ENCODE data around the gene RNF220. TPM values are rescaled to one million over a fixed set of nuclear protein-coding genes. Genes with fewer than 3 reads are reported as not detected.
"Not testable (repeated sequence)": the region's sequence is repeated elsewhere in the genome, so short reads cannot be mapped to it uniquely, and the experiment has no call there.

Gene RNF220
- total RNA-seq, 4 donors from 2014 or later: 22.0 to 94.3 (median 49.4) TPM

DNA sequence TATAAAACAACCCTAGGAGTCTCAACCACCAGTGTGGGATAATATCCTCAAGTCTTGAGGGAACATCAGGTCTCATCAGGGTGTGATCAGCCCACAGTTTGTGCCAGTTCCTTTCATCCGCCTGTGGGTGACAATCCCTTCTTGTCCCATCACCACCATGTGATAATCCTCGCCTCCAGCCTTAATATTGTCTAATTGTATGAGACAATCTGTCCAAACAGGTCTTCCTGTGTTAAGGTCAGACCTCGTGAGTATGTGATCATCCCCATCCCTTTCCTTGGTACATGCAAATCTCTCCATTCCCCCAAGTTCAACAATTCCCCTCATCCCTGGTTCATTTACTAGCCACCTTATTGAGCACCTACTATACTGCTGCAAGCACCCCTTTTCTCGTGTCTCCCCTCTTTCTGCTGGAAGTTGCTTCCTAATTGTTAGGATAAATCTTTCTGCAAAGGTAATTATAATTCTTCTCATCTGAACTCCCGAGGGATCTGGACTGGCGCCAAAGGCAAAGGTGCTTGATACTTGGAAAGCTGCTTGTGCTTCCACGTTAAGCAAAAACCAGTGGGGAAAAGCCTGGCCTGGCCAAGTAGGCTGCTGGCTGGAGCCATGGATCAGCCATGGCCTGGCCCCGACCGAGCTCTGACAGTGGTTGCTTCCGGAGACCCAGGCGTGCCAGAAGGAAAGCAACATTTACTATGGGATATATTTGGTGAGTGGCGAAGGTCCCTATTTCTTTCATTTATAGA, 92.5 kb downstream of the RNF220 start:
- no peaks in the 10 kb centered on the region for H3K4me1 ChIP-seq
- no peaks in the 10 kb centered on the region for H3K9me3 ChIP-seq
- no peak for DNase-seq
- intact Hi-C loops (cut with DNase I; ENCODE audit: low total_unique reads): no loop called here
- no peaks in the 10 kb centered on the region for H3K27me3 ChIP-seq
- H3K27ac ChIP-seq: no peak overlapping the region
- no peak overlapping the region for H3K4me3 ChIP-seq
- H3K36me3 ChIP-seq: no peaks in the 10 kb centered on the region
- TF ChIP-seq CTCF (IDR thresholded peaks at IDR 0.05) (no peak), POLR2A (IDR thresholded peaks at IDR 0.05) (no peak)

DNA sequence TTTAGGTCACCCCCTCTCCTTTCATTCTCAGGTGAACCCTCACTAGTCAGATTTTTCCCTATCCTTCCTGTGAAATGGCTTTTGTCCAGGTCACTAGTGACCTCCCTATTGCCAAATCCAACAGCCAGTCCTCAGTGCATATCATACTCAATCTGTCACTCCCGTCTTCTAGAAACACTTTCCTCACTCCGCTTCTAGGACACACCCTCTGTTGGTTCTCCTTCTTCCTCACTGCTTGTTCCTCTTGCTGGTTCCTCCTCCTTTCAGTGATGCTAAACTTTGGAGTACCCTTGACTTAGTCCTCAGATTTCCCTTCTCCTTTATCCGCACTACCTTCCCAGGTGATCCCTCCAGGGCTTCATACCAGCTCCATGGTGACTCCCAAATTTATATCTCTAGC, 94.3 kb downstream of the RNF220 start:
- intact Hi-C loops (cut with DNase I; ENCODE audit: low total_unique reads): no loop called here
- no peaks in the 10 kb centered on the region for H3K9me3 ChIP-seq
- H3K4me1 ChIP-seq: no peaks in the 10 kb centered on the region
- no peaks in the 10 kb centered on the region for H3K27me3 ChIP-seq
- TF ChIP-seq CTCF (IDR thresholded peaks at IDR 0.05): no peak
- no peak for TF ChIP-seq POLR2A (IDR thresholded peaks at IDR 0.05)
- H3K4me3 ChIP-seq: no peak overlapping the region
- no peaks in the 10 kb centered on the region for H3K36me3 ChIP-seq
- DNase-seq: no peak
- no peak overlapping the region for H3K27ac ChIP-seq

- Histone ChIP-seq H3K27ac (no peak overlapping the region), H3K4me3 (no peak overlapping the region), H3K36me3 (no peaks in the 10 kb centered on the region), H3K27me3 (no peaks in the 10 kb centered on the region), H3K9me3 (no peaks in the 10 kb centered on the region), H3K4me1 (no peaks in the 10 kb centered on the region)
- peak; percentile 36 to 53 (median 42) for TF ChIP-seq CTCF (IDR thresholded peaks at IDR 0.05)
- TF ChIP-seq POLR2A (IDR thresholded peaks at IDR 0.05): no peak
- intact Hi-C loops (cut with DNase I; ENCODE audit: low total_unique reads): no loop called here
- no peak for DNase-seq
These were observed 95.4 kb downstream of the RNF220 start for GRCh38 chr1:44500181-44501046.

DNA sequence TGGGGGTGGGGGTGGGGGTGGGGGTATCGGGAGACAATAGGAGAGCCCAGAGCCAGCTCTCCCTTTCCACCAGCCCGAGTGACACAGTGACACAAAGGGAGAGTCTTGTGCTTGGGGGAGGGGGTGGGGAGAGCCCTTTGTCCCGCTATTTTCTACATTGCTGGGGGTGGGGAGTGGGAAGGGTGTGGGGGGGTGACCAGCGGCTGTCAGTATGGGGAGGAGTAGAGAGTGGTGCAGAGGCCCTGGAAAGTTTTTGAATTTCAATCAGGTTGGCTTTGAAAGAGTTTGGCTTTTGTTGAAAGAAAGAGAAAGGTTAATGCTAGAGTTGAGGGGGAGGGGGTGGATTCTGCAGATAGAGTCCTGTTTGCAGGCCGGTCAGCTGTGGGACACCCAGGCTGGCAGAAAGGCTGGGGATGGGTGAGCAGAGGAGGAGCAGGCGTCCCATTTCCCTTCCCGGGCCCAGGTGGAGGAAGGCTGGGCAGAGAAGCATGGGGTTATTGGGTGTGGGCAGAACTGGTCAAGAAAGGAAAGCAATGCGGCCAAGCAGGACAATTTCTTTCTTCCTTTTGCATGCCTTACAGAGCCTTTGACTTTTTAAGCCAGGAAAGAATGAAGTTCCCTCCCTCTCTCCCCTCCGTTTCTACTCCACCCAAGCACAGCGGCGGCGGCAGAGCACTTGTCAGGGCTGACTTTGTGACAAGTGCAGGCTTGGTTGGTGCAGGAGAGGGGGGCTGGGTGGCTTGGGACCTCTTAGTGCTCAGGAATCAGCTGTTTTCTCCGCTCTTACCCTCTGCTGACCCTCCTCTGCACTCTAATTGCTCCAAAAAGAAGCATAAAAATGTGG, 96.2 kb downstream of the RNF220 start:
- no peaks in the 10 kb centered on the region for H3K9me3 ChIP-seq
- H3K27ac ChIP-seq: no peak overlapping the region
- no peak for DNase-seq
- no peaks in the 10 kb centered on the region for H3K27me3 ChIP-seq
- no peak for TF ChIP-seq CTCF (IDR thresholded peaks at IDR 0.05)
- no peak for TF ChIP-seq POLR2A (IDR thresholded peaks at IDR 0.05)
- H3K4me3 ChIP-seq: no peak overlapping the region
- no peaks in the 10 kb centered on the region for H3K4me1 ChIP-seq
- intact Hi-C loops (cut with DNase I; ENCODE audit: low total_unique reads): no loop called here
- no peaks in the 10 kb centered on the region for H3K36me3 ChIP-seq

GRCh38 chr1:44502823-44503222, 97.8 kb downstream of the RNF220 start:
- H3K4me1 ChIP-seq; intact Hi-C loops (cut with DNase I; ENCODE audit: low total_unique reads); H3K27ac ChIP-seq; H3K4me3 ChIP-seq; DNase-seq; H3K27me3 ChIP-seq; H3K9me3 ChIP-seq; H3K36me3 ChIP-seq: not testable (repeated sequence)

Measured in uterus (tissue), 4 donors.